DOHH2 (cell line): Measurements from ENCODE around the gene L3MBTL4.

ENCODE experiments used
- CTCF ChIP-seq: fragments of 200-600 bp; sonication (generic); IDR thresholded peaks from one replicate; pipeline ENCODE4 v1.5.1; 2014; ENCODE audit warnings: antibody characterized with exemption, mild to moderate bottlenecking, low read depth, low read length; ENCODE audit not compliant: poor library complexity, severe bottlenecking
- EZH2phosphoT487 ChIP-seq: fragments of 200-600 bp; sonication (generic); IDR thresholded peaks from 2 replicates; pipeline ENCODE4 v1.6.1; 2017; ENCODE audit warnings: borderline replicate concordance, mild to moderate bottlenecking, antibody characterized with exemption, low read length, moderate library complexity, mixed read lengths

DNA sequence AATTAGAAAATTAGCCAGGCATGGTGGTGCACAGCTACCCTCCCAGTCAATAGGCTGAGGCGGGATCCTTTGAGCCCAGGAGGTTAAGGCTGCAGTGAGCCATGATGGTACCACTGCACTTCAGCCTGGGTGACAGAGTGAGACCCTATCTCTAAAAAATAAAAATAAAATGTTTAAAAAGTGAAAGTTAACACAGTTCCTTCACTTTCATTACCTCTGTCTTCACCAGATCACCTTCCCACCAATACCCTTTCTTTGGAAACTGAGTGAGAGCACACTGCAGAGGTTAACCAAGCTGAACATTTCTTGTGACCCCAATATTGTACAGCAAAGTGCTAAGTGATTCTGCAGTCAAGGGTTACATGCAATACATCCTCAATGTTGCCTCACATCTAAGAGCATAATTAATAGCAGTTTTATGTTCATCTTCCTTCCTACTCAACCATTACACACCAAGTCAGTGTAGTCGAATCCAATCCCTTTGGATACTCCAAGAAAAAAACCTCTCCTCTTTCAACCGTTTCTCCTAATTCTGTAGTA lies 1.7 kb downstream of the L3MBTL4 start:
- TF ChIP-seq CTCF = no peak
- no peak for TF ChIP-seq EZH2phosphoT487
